ENCODE data around the gene PPP3CB.

GRCh38 chr10:73404690-73405089 lies 91.1 kb downstream of the PPP3CB start:
- TF ChIP-seq, protein P1, sequence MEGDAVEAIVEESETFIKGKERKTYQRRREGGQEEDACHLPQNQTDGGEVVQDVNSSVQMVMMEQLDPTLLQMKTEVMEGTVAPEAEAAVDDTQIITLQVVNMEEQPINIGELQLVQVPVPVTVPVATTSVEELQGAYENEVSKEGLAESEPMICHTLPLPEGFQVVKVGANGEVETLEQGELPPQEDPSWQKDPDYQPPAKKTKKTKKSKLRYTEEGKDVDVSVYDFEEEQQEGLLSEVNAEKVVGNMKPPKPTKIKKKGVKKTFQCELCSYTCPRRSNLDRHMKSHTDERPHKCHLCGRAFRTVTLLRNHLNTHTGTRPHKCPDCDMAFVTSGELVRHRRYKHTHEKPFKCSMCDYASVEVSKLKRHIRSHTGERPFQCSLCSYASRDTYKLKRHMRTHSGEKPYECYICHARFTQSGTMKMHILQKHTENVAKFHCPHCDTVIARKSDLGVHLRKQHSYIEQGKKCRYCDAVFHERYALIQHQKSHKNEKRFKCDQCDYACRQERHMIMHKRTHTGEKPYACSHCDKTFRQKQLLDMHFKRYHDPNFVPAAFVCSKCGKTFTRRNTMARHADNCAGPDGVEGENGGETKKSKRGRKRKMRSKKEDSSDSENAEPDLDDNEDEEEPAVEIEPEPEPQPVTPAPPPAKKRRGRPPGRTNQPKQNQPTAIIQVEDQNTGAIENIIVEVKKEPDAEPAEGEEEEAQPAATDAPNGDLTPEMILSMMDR (IDR thresholded peaks at IDR 0.05): no peak
- TF ChIP-seq POLR2A (IDR thresholded peaks at IDR 0.05): no peak
- no peak for TF ChIP-seq POLR2AphosphoS5 (IDR thresholded peaks at IDR 0.05)
